K562 (cell line): ENCODE measurements around the gene ING4. TPM values are rescaled to one million over a fixed set of nuclear protein-coding genes. Genes with fewer than 3 reads are reported as not detected.

Experiments used
- ATAC-seq: fragments of 200-7000 bp; cut with Tn5 transposase; 3 replicates; pipeline ENCODE4 v1.9.1; 2020; ENCODE audit warnings: moderate library complexity
- BruUV-seq: library from RNA; stranded (reverse); fragments of 400-500 nt; replicated peaks from 2 replicates; lab custom pipeline; 2021; lab: Mats Ljungman, UMichigan
- CTCF ChIA-PET: fragments of 300-600 bp; formaldehyde crosslinking; extraction: SDS; loops from one replicate; lab custom pipeline; 2021; ENCODE audit warnings: low intra/inter-chr PET ratio; lab: Yijun Ruan, JAX
- POLR2A ChIA-PET: fragments of 300-600, 350-650 bp; sonication (Branson Sonifier 250); formaldehyde crosslinking; extraction: SDS; loops from one replicate; lab custom pipeline; 2021; ENCODE audit warnings: antibody characterized with exemption, inconsistent platforms; lab: Yijun Ruan, JAX
- DNase-seq, 4 experiments: peaks; one replicate each; pipeline versions ENCODE4 v3.0.0 to v3.0.0-alpha.2; 2011 to 2018; ENCODE audit warnings: low spot score in 3 of 4, mixed read lengths in 3 of 4; ENCODE audit errors: extremely low read depth in 1 of 4
- FAIRE-seq: peaks from 2 replicates; lab custom pipeline; 2011; peaks lifted over from hg19 to GRCh38; lab: Jason Lieb, UNC
- H2AFZ ChIP-seq: 2 replicates; pipeline ENCODE4 v1.6.0; 2011; ENCODE audit warnings: low read depth, low read length, control low read depth, inconsistent platforms
- H3K27ac ChIP-seq: fragments of 200-600 bp; 3 replicates; pipeline ENCODE4 v1.8.0; 2011; ENCODE audit warnings: low read depth, mild to moderate bottlenecking, control low read depth, inconsistent platforms, low read length, moderate library complexity, mixed read lengths; ENCODE audit errors: extremely low read depth
- H3K27me3 ChIP-seq, 2 experiments: fragments of 300-600 bp in 1 of 2; 2 replicates in 1 of 2; 3 replicates in 1 of 2; pipeline versions ENCODE4 v1.6.0 to v1.8.0; 2011; ENCODE audit warnings: inconsistent platforms in 2 of 2, low read length in 2 of 2, mild to moderate bottlenecking in 1 of 2, mixed read lengths in 1 of 2, moderate library complexity in 1 of 2; ENCODE audit not compliant: control insufficient read depth in 2 of 2, insufficient read depth in 2 of 2
- H3K36me3 ChIP-seq: fragments of 300-600 bp; 3 replicates; pipeline ENCODE4 v1.8.0; 2011; ENCODE audit warnings: mild to moderate bottlenecking, low read length, inconsistent platforms; ENCODE audit not compliant: control insufficient read depth, insufficient read depth
- H3K4me1 ChIP-seq, 2 experiments: fragments of 200-600 bp in 1 of 2; replicated peaks in 1 of 2; 2 replicates in 1 of 2; 3 replicates in 1 of 2; pipeline versions ENCODE4 v1.5.1 to v1.8.0; 2011; ENCODE audit warnings: inconsistent platforms in 2 of 2, low read length in 2 of 2, mild to moderate bottlenecking in 1 of 2, mixed read lengths in 1 of 2, moderate library complexity in 1 of 2; ENCODE audit not compliant: control insufficient read depth in 2 of 2, insufficient read depth in 2 of 2
- H3K4me2 ChIP-seq: 2 replicates; pipeline ENCODE4 v1.6.1; 2011; ENCODE audit warnings: low read length, control low read depth, inconsistent platforms, mixed read lengths; ENCODE audit not compliant: insufficient read depth
- H3K4me3 ChIP-seq: fragments of 200-600 bp; sonication (generic), shearing (Covaris generic); 2 replicates; pipeline ENCODE4 v1.5.1; 2016; ENCODE audit warnings: control low read depth, inconsistent platforms
- H3K79me2 ChIP-seq: fragments of 200-600 bp; 3 replicates; pipeline ENCODE4 v1.8.0; 2011; ENCODE audit warnings: low read length, inconsistent platforms; ENCODE audit not compliant: control insufficient read depth, insufficient read depth
- H3K9ac ChIP-seq, 2 experiments: 2 replicates each; pipeline versions ENCODE4 v1.6.0 to v1.6.1; 2011; ENCODE audit warnings: low read depth in 2 of 2, low read length in 2 of 2, control low read depth in 1 of 2, inconsistent platforms in 1 of 2, mild to moderate bottlenecking in 1 of 2, mixed read lengths in 1 of 2; ENCODE audit not compliant: insufficient read depth in 1 of 2
- H3K9me1 ChIP-seq: one replicate; pipeline ENCODE4 v1.6.0; 2011; ENCODE audit warnings: inconsistent platforms, mild to moderate bottlenecking, low read length, moderate library complexity; ENCODE audit not compliant: control insufficient read depth, insufficient read depth
- H3K9me3 ChIP-seq: replicated peaks from 2 replicates; pipeline ENCODE4 v1.5.1; 2011; ENCODE audit warnings: low read depth, low read length, inconsistent platforms; ENCODE audit not compliant: control insufficient read depth, insufficient read depth
- H4K20me1 ChIP-seq: replicated peaks from 2 replicates; pipeline ENCODE4 v1.6.1; 2011; ENCODE audit warnings: low read length, inconsistent platforms, mixed read lengths; ENCODE audit not compliant: control insufficient read depth, insufficient read depth
- C11orf30 ChIP-seq: fragments of 450-650 bp; IDR thresholded peaks from 2 replicates; pipeline ENCODE4 v1.6.1; 2016; ENCODE audit warnings: low read depth, mild to moderate bottlenecking
- FOXK2 ChIP-seq, 2 experiments: fragments of 450-650 bp; IDR thresholded peaks in 1 of 2; conservative IDR thresholded peaks in 1 of 2; 2 replicates each; pipeline ENCODE4 v1.6.1; 2016; ENCODE audit warnings: low read depth in 2 of 2, mild to moderate bottlenecking in 1 of 2
- NRF1 ChIP-seq, 2 experiments: fragments of 450-650 bp; IDR thresholded peaks in 1 of 2; conservative IDR thresholded peaks in 1 of 2; 2 replicates each; pipeline ENCODE4 v1.6.1; 2014; ENCODE audit warnings: mild to moderate bottlenecking in 2 of 2
- ZEB2 ChIP-seq: fragments of 450-650 bp; IDR thresholded peaks from 2 replicates; pipeline ENCODE4 v1.6.1; 2016
- ZNF175 ChIP-seq: fragments of 200-800 bp; sonication (Bioruptor generic); IDR thresholded peaks from 2 replicates; pipeline ENCODE4 v1.6.1; 2016; ENCODE audit warnings: low read depth, mild to moderate bottlenecking, missing genetic modification characterization, missing compliant biosample characterization
- ZNF316 ChIP-seq: fragments of 450-650 bp; IDR thresholded peaks from 2 replicates; pipeline ENCODE4 v1.6.1; 2016
- WGBS: fragments of 100-300 bp; shearing (Covaris generic); methylation state at CpG from one replicate; pipeline ENCODE4 v1.1.6; 2016; ENCODE audit warnings: low coverage, mixed read lengths; ENCODE audit not compliant: insufficient coverage; ENCODE audit errors: missing lambda C conversion rate; 5-methylcytosine and 5-hydroxymethylcytosine counted together
- in situ Hi-C: fragments of 300-500 bp; cut with MboI; formaldehyde crosslinking; loops from 4 replicates; pipeline ENCODE4 v1.15.0; 2018; ENCODE audit warnings: inconsistent platforms, mixed read lengths
- intact Hi-C: fragments of 100-400 bp; cut with micrococcal nuclease; formaldehyde crosslinking; loops from 2 replicates; pipeline ENCODE4 v1.14.2; 2022
- polyA plus RNA-seq, 8 experiments: library from polyadenylated mRNA; depleted of rRNA in 4 of 8; stranded (reverse) in 5 of 8; unstranded in 3 of 8; fragments of >200 nt; fragmentation: Nextera tagmentation in 2 of 8; fragmentation: Illumina TruSeq in 1 of 8; extraction: Ambion mirVana in 2 of 8; extraction: Trizol in 1 of 8; gene quantifications; 2 replicates each; pipeline versions ENCODE4 v1.2.1 to v1.2.3, GENCODE V29; 2011 to 2014; ENCODE audit warnings: inconsistent platforms in 1 of 8, missing spikeins in 1 of 8
- total RNA-seq, 7 experiments: library from RNA; depleted of rRNA in 6 of 7; stranded (reverse); fragments of >200 nt in 6 of 7; fragmentation: Illumina TruSeq in 2 of 7; extraction: Trizol in 2 of 7; gene quantifications; 2 replicates each; pipeline versions ENCODE4 v1.2.1 to v1.2.3, GENCODE V29; 2011 to 2021; ENCODE audit warnings: low replicate concordance in 1 of 7

The ING4 gene
- total and polyA plus RNA-seq, 9 of the 15 experiments (the other 6 are each of a cell fraction or from before 2014, with no cell fraction given): 6.6 to 30.2 (median 15.7) TPM

DNA sequence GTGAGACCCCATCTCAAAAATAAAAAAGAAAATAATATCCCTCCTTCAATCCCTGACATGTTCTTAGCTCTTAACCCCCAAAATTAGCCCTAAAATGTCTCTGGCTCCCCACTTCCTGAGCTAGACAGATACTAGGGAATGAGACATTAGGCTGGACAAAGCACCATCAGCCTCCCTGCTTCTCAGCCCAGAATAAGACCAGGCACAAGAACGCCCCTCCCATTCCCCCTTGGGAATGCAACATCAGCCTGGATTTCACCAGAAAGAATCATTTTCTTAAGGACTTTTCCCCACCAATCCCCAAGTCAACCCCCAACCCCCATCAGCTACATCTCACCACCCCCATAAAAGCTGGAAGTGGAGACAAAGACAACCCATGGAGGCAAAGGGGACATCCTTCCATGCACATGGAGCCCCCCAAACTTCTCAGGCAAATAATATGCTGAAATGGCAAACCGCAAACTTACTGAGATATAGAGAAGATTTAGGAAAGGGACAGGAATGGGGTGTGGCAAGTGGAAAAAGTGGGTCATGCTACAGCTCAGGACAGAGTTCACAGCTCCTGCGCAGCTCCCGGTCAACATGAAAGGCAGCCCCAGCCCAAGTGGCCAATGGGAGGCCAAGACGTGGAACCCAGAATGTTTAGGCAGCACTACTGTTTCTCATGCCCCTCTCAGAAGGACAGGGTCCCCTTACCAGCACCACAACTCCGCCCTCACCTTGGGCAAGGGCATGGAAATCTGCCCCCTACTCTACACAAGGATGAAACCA is 58.5 kb downstream of the ING4 start:
- H3K4me1 ChIP-seq: peaks cover 23 to 34% of the 10 kb centered on the region in 2 experiments; a peak in 4 of 5 replicates
- H4K20me1 ChIP-seq: peaks cover 30% of the 10 kb centered on the region
- no peak for FAIRE-seq
- no peak for ATAC-seq
- ChIA-PET POLR2A (interaction anchor here (0.7 to 1.4 kb wide), 6 partner anchors 8 to 44 kb away, joined by 3 to 4 read pairs (median 4); no protein-coding TSS in a partner anchor), CTCF (no interaction called here)
- no TSS peak for BruUV-seq
- in situ Hi-C loops (no loop called here), intact Hi-C loops (loop anchor here (1.0 kb wide), 1 partner anchor 9 kb away; no protein-coding TSS in a partner anchor)
- WGBS: 39% methylated on average over 6 of the region's 6 CpGs
- H3K4me3 ChIP-seq: peak overlapping the region; percentile 87
- no peaks in the 10 kb centered on the region for H3K9me3 ChIP-seq
- H2AFZ ChIP-seq: no peak overlapping the region
- peaks cover 77% of the 10 kb centered on the region for H3K79me2 ChIP-seq
- peak in 1 of 4 experiments; percentile 14 for DNase-seq
- H3K9ac ChIP-seq: peak overlapping the region; percentile 70 to 80
- H3K27ac ChIP-seq: peak overlapping the region; percentile 57; the same call in 1 of the 3 replicates
- H3K4me2 ChIP-seq: peak overlapping the region; percentile 78
- no peaks in the 10 kb centered on the region for H3K27me3 ChIP-seq
- H3K9me1 ChIP-seq: no peaks in the 10 kb centered on the region
- H3K36me3 ChIP-seq: peaks cover 67% of the 10 kb centered on the region
- TF ChIP-seq ZEB2 (no peak), NRF1 (conservative IDR thresholded peaks at IDR 0.05 in 1 of 2, IDR thresholded peaks at IDR 0.05 in 1 of 2) (peak; percentile 67 to 78), ZNF316 (0 out of 2 replicates have a peak, but pooled peaks have one; percentile 21), C11orf30 (peak; percentile 17; the same call in 1 of the 2 replicates), FOXK2 (conservative IDR thresholded peaks at IDR 0.05 in 1 of 2, IDR thresholded peaks at IDR 0.05 in 1 of 2; ENCODE audit: low read depth in 2 of 2) (0 out of 4 replicates have a peak, but pooled peaks of 1 of the 2 experiments have one; percentile 15), ZNF175 (CRISPR knock-in tag) (no peak)
